PFSK-1 (cell line): Measurements from ENCODE around the gene INF2. TPM values are rescaled to one million over a fixed set of nuclear protein-coding genes. Genes with fewer than 3 reads are reported as not detected.

Source experiments
- FOXP2 ChIP-seq: optimal IDR thresholded peaks from 2 replicates; pipeline ENCODE3; 2011; ENCODE audit warnings: borderline replicate concordance, control low read depth, inconsistent platforms; ENCODE audit not compliant: insufficient read depth; ENCODE audit errors: extremely low read length, extremely low read depth
- POLR2AphosphoS5 ChIP-seq: IDR thresholded peaks from 2 replicates; pipeline ENCODE4 v1.6.1; 2012; ENCODE audit warnings: low read depth, mild to moderate bottlenecking, control low read depth, low read length, moderate library complexity
- SIN3A ChIP-seq: IDR thresholded peaks from 2 replicates; pipeline ENCODE4 v1.6.1; 2012; ENCODE audit warnings: mild to moderate bottlenecking, low read length, moderate library complexity, borderline replicate concordance; ENCODE audit not compliant: insufficient read depth
- TAF1 ChIP-seq: IDR thresholded peaks from 2 replicates; pipeline ENCODE4 v1.6.1; 2012; ENCODE audit warnings: low read length, control low read depth, borderline replicate concordance; ENCODE audit not compliant: insufficient read depth
- polyA plus RNA-seq: library from polyadenylated mRNA; unstranded; fragments of >200 nt; gene quantifications from one replicate; pipeline ENCODE4 v1.2.1, GENCODE V29; 2012; ENCODE audit warnings: low read depth, missing spikeins; ENCODE audit not compliant: insufficient read length
- TF ChIP-seq, protein P1 (sequence below), 2 experiments: IDR thresholded peaks; 2 replicates each; pipeline versions ENCODE4 v1.6.1 to v1.8.0; 2011 to 2012; ENCODE audit warnings: low read depth in 2 of 2, low read length in 2 of 2, control low read depth in 1 of 2, inconsistent platforms in 1 of 2, mild to moderate bottlenecking in 1 of 2, moderate library complexity in 1 of 2; ENCODE audit not compliant: insufficient read depth in 1 of 2

Gene INF2
- 97.5 TPM for polyA plus RNA-seq

DNA sequence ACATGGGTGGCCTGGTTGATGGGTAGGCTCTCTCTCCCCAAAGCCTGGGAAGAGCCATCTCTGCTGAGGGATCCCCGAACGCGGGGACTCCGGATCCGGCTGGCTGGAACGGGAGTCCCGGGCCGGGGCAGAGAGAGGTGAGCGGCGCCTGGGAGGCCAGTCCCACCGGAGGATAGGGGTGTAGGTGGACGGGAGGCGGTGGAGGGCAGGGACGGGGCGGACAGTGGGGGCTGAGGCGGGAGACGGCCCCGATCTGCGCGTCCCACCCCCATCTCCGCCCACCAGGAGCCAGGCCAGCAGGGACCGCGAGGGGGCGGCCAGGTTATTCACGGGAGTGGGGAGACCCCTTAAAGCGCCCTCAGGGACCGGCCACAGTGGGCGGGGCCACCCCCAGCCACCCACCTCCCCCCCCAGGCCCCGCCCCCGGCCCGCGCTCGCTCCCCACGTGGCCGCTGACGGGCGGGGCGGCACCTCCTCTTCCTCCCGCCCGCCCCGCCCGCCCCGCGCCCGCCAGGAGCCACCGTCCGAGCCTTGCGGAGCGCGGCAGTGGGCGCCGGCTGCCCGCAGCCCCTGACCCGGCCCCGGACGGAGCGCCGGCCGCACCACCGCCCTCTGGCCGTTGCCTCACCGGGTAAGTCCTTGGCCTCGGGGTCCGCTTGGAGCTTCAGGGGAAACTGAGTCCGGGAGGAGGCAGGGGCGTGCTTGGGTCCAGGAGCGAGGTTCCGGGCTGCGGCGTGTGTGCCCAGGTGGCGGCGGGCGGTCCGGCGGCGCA, at the start of gene INF2:
Gene INF2, plus strand, starts transcription at position 510 of the 772 bp plus-strand sequence. CDS start 11,748 bp downstream, outside the sequence.
- no peak for TF ChIP-seq FOXP2
- no peak for TF ChIP-seq SIN3A
- TF ChIP-seq POLR2AphosphoS5, result 0 out of 2 replicates have a peak, but pooled peaks have one; percentile 50
- TF ChIP-seq, protein P1, sequence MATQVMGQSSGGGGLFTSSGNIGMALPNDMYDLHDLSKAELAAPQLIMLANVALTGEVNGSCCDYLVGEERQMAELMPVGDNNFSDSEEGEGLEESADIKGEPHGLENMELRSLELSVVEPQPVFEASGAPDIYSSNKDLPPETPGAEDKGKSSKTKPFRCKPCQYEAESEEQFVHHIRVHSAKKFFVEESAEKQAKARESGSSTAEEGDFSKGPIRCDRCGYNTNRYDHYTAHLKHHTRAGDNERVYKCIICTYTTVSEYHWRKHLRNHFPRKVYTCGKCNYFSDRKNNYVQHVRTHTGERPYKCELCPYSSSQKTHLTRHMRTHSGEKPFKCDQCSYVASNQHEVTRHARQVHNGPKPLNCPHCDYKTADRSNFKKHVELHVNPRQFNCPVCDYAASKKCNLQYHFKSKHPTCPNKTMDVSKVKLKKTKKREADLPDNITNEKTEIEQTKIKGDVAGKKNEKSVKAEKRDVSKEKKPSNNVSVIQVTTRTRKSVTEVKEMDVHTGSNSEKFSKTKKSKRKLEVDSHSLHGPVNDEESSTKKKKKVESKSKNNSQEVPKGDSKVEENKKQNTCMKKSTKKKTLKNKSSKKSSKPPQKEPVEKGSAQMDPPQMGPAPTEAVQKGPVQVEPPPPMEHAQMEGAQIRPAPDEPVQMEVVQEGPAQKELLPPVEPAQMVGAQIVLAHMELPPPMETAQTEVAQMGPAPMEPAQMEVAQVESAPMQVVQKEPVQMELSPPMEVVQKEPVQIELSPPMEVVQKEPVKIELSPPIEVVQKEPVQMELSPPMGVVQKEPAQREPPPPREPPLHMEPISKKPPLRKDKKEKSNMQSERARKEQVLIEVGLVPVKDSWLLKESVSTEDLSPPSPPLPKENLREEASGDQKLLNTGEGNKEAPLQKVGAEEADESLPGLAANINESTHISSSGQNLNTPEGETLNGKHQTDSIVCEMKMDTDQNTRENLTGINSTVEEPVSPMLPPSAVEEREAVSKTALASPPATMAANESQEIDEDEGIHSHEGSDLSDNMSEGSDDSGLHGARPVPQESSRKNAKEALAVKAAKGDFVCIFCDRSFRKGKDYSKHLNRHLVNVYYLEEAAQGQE (IDR thresholded peaks at IDR 0.05; ENCODE audit: insufficient read depth in 1 of 2, low read depth in 2 of 2, low read length in 2 of 2), result no peak

DNA sequence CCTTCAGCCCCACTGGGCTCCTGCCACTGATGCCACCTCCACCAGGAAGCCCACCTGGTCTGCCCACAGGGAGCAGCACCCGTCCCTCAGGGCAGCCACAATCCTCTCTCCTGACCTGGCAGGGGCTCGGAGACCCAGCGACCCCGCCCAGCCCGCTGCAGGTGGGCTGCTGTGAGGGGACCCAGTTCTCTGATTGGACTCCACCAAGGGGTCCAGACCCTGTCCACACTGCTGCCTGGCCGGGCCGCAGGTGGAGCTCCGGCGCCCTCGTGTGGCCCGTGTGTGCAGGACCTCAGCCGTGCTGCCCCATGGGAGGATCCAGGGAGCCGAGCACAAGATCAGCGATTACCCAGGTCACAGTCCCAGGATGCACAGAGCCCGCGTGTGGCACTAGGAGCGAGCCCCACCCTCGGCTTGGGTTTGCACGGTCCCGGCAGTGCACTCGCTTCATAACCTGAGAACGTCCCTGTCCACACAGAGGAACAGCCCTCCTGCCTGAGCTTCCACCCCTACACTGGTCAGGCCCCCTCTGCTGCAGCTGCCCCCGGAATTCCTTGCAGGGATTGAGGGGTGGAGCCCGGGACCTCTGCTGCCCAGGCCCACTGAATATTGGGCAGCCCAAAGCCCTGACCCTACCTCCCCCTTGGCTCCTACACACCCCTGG, 49.4 kb upstream of the INF2 start:
- TF ChIP-seq TAF1 (no peak), FOXP2 (peak; percentile 79)

DNA sequence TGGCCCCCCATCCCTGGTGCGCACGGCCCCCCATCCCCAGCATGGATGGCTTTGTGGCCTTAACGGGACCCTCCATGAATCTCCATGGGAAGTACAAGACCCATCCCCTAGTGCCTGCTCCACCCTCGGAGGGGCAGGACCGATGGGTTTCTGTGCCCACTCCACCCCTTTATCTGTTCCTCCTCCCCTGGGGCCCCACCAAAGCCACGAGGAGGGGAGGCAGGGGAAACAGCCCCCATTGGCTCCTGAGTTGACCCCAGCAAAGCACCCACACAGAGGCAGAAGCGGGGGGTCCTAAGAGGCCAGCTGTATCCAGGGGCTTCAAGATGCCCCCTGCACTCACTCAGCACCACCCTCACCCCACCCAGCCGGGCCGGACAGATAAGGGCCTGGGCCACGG, 48.7 kb upstream of the INF2 start:
- TF ChIP-seq FOXP2 (no peak), TAF1 (no peak), SIN3A (no peak), POLR2AphosphoS5 (no peak)
- TF ChIP-seq, protein P1 (IDR thresholded peaks at IDR 0.05; ENCODE audit: insufficient read depth in 1 of 2, low read depth in 2 of 2, low read length in 2 of 2), result no peak

DNA sequence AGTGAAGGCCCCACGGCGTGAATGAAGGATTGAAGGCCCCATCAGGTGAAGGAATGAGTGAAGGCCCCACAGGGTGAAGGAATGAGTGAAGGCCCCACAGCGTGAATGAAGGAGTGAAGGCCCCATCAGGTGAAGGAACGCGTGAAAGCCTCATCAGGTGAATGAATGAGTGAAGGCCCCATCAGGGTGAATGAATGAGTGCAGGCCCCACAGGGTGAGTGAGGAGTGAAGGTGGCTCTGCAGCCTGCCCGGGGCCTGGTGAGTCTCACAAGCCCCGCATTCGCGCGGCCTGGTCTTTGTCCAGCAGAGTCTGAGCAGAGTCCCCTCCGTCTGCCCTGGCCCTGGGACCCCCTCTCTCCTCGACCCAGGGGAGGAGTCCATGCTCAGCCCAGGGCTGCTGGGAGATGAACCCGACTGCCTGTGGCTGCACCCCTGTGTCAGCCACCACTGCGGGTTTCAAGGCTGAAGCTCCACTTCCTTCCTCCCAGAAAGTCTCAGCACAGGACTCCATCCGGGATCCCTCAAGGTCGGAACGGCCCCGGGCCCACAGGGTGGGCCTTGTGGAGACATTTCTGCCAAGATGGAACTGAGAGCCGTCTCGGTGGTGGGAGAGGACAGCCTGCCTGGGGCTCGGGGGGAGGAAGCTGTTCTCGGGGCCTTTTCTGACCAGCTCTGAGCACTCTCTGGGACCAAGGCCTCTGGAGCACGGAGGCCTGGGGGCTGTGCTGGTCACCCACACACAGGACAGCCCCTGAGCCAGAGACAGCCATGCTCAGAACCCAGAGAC, 47.5 kb upstream of the INF2 start:
- TF ChIP-seq POLR2AphosphoS5 (no peak), FOXP2 (no peak), SIN3A (no peak), TAF1 (no peak)
- TF ChIP-seq, protein P1 (IDR thresholded peaks at IDR 0.05; ENCODE audit: insufficient read depth in 1 of 2, low read depth in 2 of 2, low read length in 2 of 2), result no peak

DNA sequence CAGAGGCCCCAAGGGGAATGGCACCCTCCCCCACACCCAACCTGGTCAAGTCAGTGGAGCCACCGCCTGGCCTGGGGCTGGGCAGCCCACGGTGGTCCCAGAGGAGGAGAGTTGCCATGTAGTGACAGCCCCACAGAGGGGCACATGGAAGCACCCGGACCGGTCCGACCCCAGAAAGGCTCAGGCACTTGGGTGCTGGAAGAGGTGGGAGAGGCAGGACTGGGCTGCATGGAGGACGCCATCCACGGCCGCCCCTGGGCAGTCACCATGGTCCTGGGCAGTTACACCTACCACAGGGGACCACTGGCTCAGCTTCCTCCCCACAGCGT, 46.9 kb upstream of the INF2 start:
- no peak for TF ChIP-seq FOXP2
- TF ChIP-seq SIN3A, result no peak
- TF ChIP-seq, protein P1 (IDR thresholded peaks at IDR 0.05; ENCODE audit: insufficient read depth in 1 of 2, low read depth in 2 of 2, low read length in 2 of 2), result no peak
- no peak for TF ChIP-seq POLR2AphosphoS5
- TF ChIP-seq TAF1, result no peak
